GM21786 (cell line): ENCODE data around the gene DNLZ.
"Not testable (repeated sequence)": the region's sequence is repeated elsewhere in the genome, so short reads cannot be mapped to it uniquely, and the experiment has no call there.

ENCODE experiments used
- ATAC-seq: cut with Tn5 transposase; IDR thresholded peaks from one replicate; pipeline ENCODE4 v1.9.1; 2021; ENCODE audit not compliant: unreplicated experiment

The DNLZ gene

DNA sequence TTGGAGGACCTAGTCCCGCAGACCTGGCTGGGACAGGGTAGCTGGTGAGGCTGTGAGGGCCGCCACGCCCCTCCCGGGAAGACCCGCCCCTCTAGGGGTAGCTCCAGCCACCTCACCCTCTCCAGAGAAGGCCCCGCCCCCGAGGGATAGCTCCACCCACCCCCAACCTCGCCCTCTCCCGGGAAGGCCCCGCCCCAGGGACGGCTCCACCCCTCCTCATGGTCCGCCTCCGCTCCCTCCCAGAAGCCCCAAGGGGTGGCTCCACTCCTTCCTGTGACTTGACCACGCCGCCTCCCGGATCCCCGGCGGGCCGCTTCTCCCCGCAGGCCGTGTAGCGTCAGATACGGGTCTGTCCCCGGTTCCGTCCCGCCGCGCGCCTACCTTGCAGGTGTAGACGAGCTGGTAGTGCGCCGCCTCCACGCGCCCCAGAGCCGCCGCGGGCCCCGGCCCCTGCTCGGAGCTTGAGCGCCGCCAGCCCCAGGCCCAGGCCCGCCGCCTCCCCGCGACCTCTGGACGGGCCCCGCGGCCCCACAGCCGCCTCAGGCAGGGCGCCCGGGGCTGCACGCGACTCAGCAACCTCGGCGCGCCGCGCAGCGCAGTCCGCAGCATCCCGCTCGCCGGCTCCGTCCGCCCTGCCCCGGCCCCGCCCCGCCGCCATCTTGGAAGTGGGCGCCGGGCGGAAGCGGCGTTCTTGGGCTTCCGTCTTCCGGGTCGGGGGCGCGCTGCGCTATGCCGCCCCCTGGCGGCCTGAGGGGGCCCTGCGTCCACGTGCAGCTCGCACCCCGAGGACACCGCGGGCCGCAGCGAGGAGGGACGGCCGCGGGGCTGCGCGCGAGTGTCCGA is at the start of gene DNLZ:
Gene DNLZ (minus strand): TSS at position 639 of the 843 bp plus-strand sequence. CDS start 30 bp downstream, at position 609.
- peak; percentile 84 for ATAC-seq

- ATAC-seq, result no peak
These were observed 49.4 kb upstream of the DNLZ start for GRCh38 chr9:136412962-136413361.

DNA sequence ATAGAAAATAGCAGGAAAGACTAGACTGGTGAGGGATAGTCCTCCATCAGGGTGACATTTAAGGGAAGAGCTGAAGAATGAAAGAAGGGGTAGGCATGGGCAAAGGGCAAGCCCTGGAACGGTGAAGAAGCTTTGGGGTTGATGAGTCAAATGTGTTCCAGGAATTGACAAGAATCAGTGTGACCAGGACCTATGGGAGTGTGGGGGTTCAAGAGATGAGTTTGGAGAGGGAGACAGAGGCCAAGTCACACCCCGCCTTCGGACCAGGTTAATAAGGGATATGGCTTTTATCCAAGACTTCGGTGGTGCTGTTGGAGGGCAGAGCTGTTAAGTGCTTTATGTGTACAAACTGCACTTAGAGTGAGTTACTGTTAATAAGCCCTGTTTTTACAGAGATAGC is 47.8 kb upstream of the DNLZ start:
- no peak for ATAC-seq

- peak; percentile 84 for ATAC-seq
These were observed 47.1 kb upstream of the DNLZ start, which contains the start of the genes ENTR1 and PMPCA for GRCh38 chr9:136410500-136411287. Gene ENTR1, minus strand, starts transcription at chr9:136410614. Its CDS starts 217 bp downstream, at chr9:136410397. Gene PMPCA, plus strand, starts transcription at chr9:136410658. Its CDS starts 11 bp downstream, at chr9:136410669.

DNA sequence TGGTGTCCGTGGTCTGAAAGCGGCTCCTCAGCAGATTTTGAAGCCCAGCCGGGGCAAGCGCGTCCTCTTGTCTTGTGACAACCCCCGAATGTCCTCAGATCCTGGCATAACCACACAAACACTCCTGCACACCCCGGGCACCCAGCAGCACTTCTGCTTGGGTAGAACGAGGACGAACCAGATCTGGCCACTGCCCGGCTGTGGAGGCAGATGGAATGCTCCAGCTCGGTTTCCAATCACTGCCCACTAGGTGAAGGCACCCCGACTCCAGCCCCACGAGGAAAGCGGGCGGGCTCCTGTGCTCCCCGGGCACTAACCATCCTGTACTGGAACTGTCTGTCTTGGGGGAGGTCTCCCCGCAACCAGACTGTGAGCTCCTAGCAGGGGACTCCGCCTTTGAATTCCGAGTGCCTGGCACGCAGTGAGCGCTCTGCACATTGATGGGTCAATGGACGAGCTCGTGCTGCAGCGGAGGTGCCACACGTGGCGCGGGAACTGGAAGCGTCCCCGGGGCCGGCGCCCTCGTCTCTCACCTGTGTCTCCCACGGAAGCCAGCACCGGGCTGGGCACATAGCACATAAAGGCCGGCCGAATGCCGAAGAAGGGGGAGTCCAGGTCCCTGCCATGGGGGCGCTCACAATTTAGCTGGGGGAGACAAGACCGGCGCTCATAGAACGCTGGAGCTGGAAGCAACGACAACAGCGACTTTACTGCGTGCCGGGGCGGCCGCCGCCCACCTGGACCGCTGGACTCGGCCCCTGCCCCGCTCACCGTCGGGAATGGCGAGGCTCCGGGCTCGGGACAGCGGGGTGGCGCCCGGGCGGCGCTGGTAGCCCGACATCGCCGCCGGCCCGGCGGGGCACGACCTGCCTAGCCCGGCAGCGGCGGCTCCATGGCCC is 46.3 kb upstream of the DNLZ start:
- ATAC-seq, result peak; percentile 8

- no peak for ATAC-seq
These were observed 44.4 kb upstream of the DNLZ start for GRCh38 chr9:136407911-136408310.

- ATAC-seq, result not testable (repeated sequence)
These were observed 43.5 kb upstream of the DNLZ start for GRCh38 chr9:136407061-136407460.

DNA sequence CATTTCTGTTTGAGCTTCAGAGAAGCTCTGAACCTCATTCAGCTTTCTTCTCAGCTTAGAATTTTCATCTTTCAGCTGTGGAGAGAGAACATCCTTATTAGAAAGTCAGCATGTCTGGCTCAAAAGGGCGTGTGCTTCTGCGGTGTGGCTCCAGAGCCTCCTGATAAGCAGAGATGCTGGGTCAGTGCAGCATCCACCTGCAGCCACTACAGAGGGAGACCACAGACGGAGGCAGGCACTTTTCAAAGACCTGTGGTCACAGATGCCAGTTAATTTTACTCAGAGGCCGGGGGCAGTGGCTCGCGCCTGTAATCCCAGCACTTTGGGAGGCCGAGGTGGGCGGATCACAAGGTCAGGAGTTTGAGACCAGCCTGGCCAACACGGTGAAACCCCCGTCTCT is 42.4 kb upstream of the DNLZ start:
- not testable (repeated sequence) for ATAC-seq

DNA sequence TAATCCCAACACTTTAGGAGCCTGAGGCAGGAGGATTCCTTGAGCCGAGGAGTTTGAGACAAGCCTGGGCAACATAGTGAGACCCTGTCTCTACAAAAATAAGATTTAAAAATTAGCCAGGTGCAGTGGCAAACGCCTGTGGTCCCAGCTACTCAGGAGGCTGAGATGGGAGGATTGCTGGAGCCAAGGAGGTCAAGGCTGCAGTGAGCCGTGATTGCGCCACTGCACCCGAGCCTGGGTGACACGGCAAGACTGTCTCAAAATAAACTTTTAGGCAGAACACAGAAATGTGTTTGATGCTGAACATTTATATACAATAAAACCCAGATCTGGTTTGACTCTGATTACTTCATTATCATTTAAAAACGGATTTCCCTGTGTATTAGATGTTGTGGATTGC is 41.9 kb upstream of the DNLZ start:
- ATAC-seq, result no peak

DNA sequence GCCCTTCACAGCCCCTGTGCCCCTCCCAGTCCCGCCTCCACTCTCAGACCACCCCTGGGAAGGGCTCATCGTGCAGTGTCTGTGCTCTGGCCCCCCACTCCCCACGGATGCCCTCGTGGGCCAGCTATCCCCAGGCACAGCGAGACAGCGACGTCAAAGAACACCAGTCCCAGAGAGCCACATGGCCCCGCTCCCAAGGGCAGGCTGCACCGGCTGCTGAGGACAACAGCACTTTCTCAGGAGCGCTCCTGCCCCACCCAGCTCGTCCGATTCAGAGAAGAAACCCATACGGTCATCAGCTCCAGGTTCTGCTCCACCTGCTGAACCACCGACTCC is 41.2 kb upstream of the DNLZ start:
- no peak for ATAC-seq

DNA sequence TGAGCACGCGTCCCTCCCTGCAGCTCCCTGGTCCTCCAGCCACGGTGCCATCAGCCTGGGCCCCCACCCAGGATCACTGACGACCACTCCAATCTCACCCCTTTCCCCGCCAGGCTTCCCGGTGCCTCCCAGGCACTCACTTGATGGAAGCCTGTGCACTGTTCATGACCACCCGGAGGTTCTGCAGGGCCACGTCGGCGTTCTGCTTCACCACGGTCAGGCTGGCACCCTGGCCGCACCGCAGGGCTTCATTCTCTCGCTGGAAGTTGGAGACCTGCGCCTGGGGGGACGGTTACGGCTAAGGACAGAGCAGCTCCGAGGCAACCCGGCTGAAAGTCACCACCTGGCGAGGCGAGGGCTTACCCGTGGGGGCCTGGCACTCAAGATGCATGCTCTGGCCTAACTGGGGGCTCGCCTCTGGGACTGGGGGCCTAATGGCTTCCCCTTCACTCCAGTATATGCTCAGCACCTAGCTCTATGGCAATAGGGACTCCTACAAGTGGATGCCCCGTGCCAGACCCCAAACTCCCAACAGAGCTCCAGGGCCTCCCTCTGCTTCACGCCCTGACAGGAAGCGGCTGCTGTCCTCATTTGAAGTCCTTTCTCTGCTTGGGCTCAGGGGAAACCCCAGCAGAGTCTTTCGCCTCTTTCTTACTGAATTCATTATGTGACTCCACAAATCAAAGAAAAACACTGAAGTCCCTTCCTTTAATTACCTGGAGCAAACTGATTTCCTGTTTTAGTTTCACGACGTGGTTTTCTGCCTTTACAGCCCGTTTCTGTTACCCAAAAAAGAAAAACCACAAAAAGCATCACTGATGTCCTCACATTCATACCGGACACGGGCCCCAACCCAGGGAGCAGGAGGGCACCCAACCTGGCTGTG is 40.6 kb upstream of the DNLZ start:
- no peak for ATAC-seq

DNA sequence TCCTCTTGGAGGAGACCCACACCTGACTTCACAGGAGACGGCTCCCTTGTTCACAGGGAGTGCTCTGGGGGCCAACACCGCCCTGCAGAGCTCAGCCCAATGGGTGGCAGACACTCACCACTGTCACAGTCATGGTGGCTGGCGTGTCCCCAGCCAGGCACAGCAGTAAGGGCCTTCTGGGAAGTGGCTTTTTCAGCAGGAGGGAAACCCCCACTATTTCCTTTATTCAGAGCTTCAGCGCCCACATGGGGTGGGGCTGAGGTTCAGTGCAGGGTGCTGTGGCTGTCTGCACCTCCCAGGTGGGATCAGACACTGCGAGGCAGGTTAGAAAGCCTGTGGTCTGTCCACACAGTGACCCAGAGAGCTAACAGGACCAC is 40.0 kb upstream of the DNLZ start:
- no peak for ATAC-seq

DNA sequence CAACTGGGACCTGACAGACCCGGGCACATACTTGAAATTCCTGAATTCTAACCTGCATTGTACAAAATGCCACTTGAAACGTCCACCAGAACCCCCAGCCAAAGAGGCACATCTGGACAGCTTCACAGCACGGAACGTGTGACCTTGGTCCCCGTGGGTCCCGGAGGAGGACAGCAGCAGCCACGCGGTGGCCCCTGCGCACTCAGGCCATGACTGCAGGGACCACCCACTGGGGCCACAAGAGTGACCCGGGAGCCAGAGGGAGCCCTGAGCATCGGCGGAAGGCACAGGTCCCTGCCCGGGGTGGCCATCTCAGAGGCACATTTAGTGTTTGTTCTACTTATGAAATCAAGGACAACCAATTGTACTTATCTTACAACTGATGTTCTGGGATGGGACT is 38.5 kb upstream of the DNLZ start:
- ATAC-seq, result no peak

GRCh38 chr9:136401173-136401922 is 37.8 kb upstream of the DNLZ start:
- ATAC-seq, result no peak

DNA sequence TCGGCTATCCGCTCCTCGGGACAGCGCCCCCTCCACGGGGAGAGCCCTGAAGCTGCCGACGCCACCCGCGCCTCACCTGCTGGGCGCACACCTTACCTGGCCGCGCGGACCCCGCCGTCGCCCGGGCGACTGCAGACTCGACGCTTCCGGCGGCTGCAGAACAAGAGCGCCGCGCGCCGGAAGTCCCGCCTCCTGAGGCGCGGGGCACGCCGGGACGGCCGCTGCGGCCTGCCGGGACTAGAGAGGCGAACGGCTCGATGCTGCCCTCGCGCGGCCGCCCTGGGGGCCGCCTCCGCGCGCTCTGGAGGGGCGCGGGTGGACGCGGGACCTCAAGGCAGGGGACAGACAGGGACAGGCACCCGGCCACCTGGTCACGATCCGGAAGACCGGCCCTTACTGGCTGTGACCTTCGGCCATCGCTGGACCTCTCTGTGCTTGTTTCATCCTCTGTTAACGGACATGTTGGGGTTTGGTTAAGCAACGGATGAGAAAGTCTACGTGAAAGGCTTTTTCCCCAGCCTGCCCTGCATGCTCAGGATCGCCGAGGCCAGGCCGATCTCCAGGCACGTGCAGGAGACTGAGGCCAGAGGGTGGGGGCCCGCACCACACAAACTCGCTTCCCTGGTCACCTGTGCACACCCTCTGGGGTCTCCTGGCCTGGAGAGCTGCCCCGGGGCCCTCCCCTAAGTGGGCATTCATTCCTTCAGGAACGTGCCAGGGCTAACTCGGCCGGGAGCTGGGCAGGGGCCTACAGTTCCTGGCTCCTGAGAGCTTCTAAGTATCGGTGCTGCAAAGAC is 36.7 kb upstream of the DNLZ start, which contains the start of gene SNAPC4:
Gene SNAPC4 (minus strand): TSS at position 133 of the 797 bp plus-strand sequence. CDS start 1,742 bp downstream, outside the sequence.
- peak; percentile 55 for ATAC-seq

DNA sequence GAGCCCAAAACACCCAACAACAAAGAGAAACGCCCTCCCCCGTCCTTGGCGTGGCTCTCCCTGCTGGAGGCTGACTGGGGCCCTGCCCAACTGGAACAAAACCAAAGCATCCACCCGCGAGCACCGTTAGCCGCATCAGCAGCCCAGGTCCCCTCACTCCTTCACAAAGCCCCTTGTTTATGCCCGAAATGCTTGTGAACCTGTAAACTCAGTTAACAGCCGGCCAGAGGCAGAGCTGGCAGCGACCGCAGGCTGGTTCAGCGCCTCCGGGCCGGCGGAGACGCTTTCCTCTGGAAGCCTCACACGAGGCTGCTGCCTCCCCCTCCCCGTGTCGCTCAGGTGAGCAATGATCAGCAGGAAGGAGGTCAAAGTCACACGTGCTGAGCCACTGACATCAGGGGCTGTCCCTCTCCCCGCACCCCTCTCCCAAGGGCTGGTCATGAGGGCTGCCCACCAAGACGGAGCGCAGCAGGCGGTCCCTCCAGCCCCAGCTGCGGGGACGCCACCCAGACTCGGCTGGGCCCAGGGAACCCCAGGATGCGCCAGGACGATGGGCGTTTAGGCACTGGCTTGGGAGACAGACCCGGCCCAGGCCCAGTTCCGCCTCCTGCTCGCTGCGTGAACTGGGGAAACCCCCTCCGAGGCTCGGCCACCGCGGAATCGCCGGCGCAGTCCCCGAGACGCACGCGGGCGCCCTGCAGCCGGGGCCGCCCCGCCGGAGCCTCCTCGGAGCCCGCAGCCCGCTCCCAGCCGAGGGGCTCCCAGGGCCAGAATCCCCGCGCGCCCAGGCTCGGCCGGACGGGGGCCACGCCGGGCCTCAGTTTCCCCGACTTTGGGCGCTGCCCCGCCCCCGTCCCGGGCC is 35.9 kb upstream of the DNLZ start:
- no peak for ATAC-seq

DNA sequence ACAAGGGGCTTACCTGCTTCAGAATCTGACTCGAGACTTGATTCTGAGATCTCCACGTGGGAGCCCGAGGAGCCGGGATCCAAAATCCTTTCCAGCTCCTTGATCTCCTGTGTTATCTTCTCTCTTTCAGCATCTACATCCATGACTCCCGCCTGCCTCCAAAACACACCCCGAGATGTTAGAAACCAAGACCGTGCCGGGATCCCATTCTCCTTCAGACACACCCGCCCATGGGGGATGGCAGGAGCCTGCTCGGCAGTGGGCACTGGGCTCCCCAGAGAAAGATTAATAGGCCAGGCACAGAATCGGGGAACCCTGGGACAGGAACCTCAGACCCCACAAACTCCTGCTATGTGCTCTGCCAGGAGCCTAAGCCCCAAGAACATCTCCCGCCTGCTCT is 34.7 kb upstream of the DNLZ start:
- ATAC-seq, result no peak
